Urinary bladder (tissue), 4 donors: ENCODE results near the gene C19orf12. TPM values are rescaled to one million over a fixed set of nuclear protein-coding genes. Genes with fewer than 3 reads are reported as not detected.
"Not testable (repeated sequence)": the region's sequence is repeated elsewhere in the genome, so short reads cannot be mapped to it uniquely, and the experiment has no call there.

ENCODE experiments used
- DNase-seq: peaks from one replicate; pipeline ENCODE4 v3.0.0-alpha.2; 2015; ENCODE audit errors: extremely low spot score
- H3K27ac ChIP-seq: one replicate; pipeline ENCODE4 v1.5.1; 2013; ENCODE audit warnings: low read depth, mild to moderate bottlenecking, moderate library complexity
- H3K36me3 ChIP-seq: one replicate; pipeline ENCODE4 v1.6.1; 2013; ENCODE audit warnings: mild to moderate bottlenecking, moderate library complexity; ENCODE audit not compliant: insufficient read depth
- H3K4me1 ChIP-seq: one replicate; pipeline ENCODE4 v1.6.1; 2013; ENCODE audit warnings: mild to moderate bottlenecking, moderate library complexity; ENCODE audit not compliant: insufficient read depth
- H3K4me3 ChIP-seq: one replicate; pipeline ENCODE4 v1.5.1; 2013; ENCODE audit warnings: low read depth, low read length
- WGBS: extraction: QIAGEN DNeasy Blood & Tissue Kit; methylation state at CpG from one replicate; pipeline ENCODE4 v1.1.7; 2013; 5-methylcytosine and 5-hydroxymethylcytosine counted together
- polyA plus RNA-seq: library from polyadenylated mRNA; stranded (reverse); fragments of 200-250 nt; gene quantifications from one replicate; pipeline ENCODE4 v1.2.3, GENCODE V29; 2013
- total RNA-seq: library from RNA; depleted of rRNA; stranded (reverse); fragments of >200 nt; gene quantifications from one replicate; pipeline ENCODE4 v1.2.3, GENCODE V29; 2014
- donor health status: healthy with polysubstance abuse.
- donor health status: healthy.

Gene C19orf12
- total and polyA plus RNA-seq, 2 donors, result 20.8 to 26.5 TPM

DNA sequence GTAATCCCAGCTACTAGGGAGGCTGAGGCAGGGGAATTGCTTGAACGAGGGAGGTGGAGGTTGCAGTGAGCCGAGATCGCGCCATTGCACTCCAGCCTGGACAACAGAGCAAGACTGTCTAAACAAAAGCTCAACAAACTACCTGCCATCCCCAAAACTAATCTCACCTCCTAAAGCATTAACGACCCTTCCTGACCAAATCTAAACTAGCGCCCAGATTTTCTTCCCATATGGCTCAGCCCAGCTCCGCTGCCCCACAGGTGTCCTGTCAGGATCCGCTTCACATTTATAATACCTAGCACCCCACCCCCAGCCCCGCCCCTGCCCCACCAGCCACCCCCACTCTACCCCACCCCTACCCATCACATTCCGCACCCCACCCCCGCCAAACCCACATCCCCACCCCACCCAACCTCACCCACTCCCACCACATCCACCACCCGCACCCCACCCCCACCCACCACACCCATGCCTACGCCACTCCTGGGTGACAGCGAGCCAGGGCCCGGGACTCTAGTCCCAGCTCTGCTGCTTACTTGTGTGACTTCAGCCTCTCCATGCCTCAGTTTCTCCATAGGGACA, 599 bp downstream of the C19orf12 start:
- no peaks in the 10 kb centered on the region for H3K4me1 ChIP-seq
- peak overlapping the region; percentile 86 for H3K27ac ChIP-seq
- no peaks in the 10 kb centered on the region for H3K36me3 ChIP-seq
- no peak for DNase-seq
- peak overlapping the region; percentile 87 for H3K4me3 ChIP-seq
- 28% methylated on average over 15 of the region's 15 CpGs for whole genome bisulfite sequencing

DNA sequence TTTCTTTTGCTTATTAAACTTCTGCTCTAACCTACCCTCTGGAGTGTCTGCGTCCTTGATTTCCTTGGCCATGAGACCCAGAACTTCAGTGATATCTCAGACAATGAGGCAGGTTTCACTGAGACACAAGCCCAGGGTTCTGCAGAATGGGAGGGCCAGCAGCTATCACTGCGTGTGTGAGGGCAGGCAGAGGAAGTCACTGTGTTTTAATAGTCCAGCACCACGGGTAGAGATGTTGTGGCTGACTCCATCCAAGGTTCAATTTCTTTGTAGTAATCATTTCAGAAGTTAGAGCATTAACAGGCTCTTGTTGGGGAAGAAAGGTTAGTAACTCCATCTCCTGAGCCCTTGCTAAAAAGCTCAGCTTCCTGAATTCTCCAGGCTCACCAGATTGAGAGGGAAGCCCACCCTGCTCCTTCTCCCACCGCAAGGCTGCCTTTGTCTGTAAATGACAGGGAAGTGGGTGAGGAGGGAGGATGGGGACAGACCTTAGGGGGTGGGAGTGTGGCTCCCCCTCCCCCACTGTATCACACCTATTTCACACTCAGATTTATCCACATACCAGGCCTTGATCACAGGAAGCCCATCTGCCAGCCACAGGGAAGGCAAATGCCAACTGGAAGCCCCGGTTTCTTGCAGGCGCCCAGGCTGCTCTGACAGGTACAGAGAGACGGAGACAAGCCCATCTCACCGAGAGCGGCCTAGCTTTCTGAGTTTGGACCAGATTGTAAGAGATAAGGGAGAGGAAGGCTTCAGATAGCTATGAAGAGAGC, 2.1 kb downstream of the C19orf12 start:
- H3K27ac ChIP-seq, result no peak overlapping the region
- H3K4me1 ChIP-seq, result no peaks in the 10 kb centered on the region
- WGBS, result 71% methylated on average over 9 of the region's 9 CpGs
- no peak for DNase-seq
- no peak overlapping the region for H3K4me3 ChIP-seq
- peaks cover 2% of the 10 kb centered on the region for H3K36me3 ChIP-seq

- Histone ChIP-seq H3K27ac (no peak overlapping the region), H3K4me3 (no peak overlapping the region), H3K4me1 (no peaks in the 10 kb centered on the region), H3K36me3 (peaks cover 2% of the 10 kb centered on the region)
- WGBS, result 78% methylated on average over 6 of the region's 6 CpGs
- no peak for DNase-seq
Measured at GRCh38 chr19:29711584-29712132, 3.4 kb downstream of the C19orf12 start.

- not testable (repeated sequence) for H3K4me3 ChIP-seq, H3K27ac ChIP-seq, H3K36me3 ChIP-seq, H3K4me1 ChIP-seq, DNase-seq
- 94% methylated on average over 2 of the region's 2 CpGs for WGBS
Measured at GRCh38 chr19:29709440-29709798, 5.6 kb downstream of the C19orf12 start.

DNA sequence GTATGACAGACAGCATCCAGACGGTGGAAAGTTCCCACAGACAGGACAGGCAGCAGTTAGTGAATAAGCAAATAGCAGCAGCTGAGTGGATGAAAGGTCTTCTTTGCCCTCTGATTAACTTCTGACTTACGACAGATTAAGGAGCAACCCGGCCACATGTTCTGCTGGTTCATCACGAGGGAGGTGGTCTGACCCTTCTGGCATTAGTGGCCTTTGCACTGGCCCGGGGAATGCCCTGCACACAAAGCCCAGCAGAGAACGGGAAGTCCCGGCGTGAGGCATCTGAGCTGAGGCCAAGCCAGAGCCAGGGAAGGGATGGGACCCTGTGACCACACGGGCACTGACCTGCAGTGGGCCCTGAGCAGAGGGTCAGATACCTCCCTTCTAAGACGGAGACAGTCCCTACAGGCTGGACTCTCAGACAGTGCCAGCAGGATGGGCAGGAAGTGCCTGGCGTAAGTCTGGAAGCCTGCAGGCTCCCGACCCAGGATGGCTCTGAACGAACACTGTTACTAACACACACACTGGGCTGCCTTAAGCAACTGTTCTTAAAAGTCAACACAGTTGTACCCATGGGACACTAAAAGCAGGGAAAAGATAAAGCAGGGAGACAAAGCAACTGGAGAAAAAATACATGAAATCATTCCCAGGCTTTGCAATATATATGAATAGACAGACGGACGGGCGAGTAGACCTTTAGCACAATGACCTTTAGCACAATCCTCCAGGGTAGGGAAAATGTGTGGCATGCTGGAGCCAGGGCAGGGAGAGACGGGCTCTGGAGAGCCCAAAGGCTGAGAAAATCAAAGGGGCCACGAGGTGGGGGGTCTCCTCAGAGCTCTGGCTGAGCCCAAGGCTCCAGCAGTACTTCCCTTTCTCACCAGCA, 6.3 kb downstream of the C19orf12 start:
- WGBS, result 78% methylated on average over 18 of the region's 18 CpGs
- Histone ChIP-seq H3K27ac (no peak overlapping the region), H3K36me3 (peaks cover 2% of the 10 kb centered on the region), H3K4me3 (no peak overlapping the region), H3K4me1 (no peaks in the 10 kb centered on the region)
- no peak for DNase-seq

- Histone ChIP-seq H3K4me1 (no peaks in the 10 kb centered on the region), H3K27ac (no peak overlapping the region), H3K36me3 (peaks cover 5% of the 10 kb centered on the region), H3K4me3 (no peak overlapping the region)
- DNase-seq, result no peak
- WGBS, result 90% methylated on average over 6 of the region's 6 CpGs
Measured at GRCh38 chr19:29706635-29707034, 8.4 kb downstream of the C19orf12 start.

- no peaks in the 10 kb centered on the region for H3K4me1 ChIP-seq
- peaks cover 5% of the 10 kb centered on the region for H3K36me3 ChIP-seq
- DNase-seq, result no peak
- H3K27ac ChIP-seq, result no peak overlapping the region
- no peak overlapping the region for H3K4me3 ChIP-seq
- 92% methylated on average over 9 of the region's 9 CpGs for WGBS
Measured at GRCh38 chr19:29705706-29706105, 9.4 kb downstream of the C19orf12 start.

- DNase-seq, result no peak
- no peaks in the 10 kb centered on the region for H3K4me1 ChIP-seq
- H3K4me3 ChIP-seq, result no peak overlapping the region
- no peak overlapping the region for H3K27ac ChIP-seq
- WGBS, result 89% methylated on average over 14 of the region's 14 CpGs
- peaks cover 5% of the 10 kb centered on the region for H3K36me3 ChIP-seq
Measured at GRCh38 chr19:29704562-29705558, 10.2 kb downstream of the C19orf12 start.

DNA sequence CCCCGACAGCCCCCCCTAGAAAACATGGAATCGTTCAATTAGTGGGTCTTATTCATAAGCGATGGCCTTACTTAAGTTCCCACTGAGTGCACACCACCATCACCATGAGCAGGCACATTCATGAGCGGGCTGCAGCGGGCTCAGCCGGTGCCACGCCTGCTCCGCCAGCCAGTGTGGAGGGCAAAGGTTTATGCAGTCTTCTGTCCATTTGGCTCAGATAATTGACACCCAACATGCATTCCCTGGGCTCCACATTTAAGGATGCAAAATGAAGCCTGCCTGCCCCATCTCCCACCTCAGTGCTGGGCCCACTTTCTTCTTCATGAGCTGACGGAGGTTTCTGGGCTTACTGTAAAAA, 12.1 kb downstream of the C19orf12 start:
- H3K36me3 ChIP-seq, result peaks cover 3% of the 10 kb centered on the region
- 94% methylated on average over 9 of the region's 9 CpGs for WGBS
- no peak overlapping the region for H3K27ac ChIP-seq
- H3K4me1 ChIP-seq, result no peaks in the 10 kb centered on the region
- no peak overlapping the region for H3K4me3 ChIP-seq
- no peak for DNase-seq

- peaks cover 3% of the 10 kb centered on the region for H3K36me3 ChIP-seq
- H3K27ac ChIP-seq, result no peak overlapping the region
- 87% methylated on average over 30 of the region's 30 CpGs for whole genome bisulfite sequencing
- no peak overlapping the region for H3K4me3 ChIP-seq
- DNase-seq, result no peak
- H3K4me1 ChIP-seq, result no peaks in the 10 kb centered on the region
Measured at GRCh38 chr19:29702161-29702962, 12.7 kb downstream of the C19orf12 start.

DNA sequence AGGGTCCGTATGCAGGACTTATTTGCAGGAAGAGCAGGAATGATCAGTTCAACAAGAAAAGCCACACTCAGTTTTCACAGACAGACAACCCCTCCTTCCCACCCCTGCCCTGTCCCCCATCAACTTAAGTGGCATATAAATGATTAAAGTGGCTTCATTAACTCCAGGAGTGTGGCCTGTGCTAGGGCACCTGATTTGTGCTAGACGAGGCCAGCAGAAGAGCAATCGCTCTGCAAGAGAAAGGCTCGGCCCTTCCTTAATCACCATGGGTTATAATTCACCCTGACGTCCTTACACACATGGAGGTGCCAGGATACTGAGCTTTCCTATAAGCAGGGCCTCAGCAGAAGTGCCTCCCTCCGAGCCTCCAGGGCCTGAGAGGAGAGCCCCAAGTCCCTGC, 14.6 kb downstream of the C19orf12 start:
- Histone ChIP-seq H3K4me3 (no peak overlapping the region), H3K36me3 (peaks cover 3% of the 10 kb centered on the region), H3K27ac (no peak overlapping the region), H3K4me1 (no peaks in the 10 kb centered on the region)
- 65% methylated on average over 6 of the region's 6 CpGs for WGBS
- DNase-seq, result no peak

- DNase-seq, result no peak
- Histone ChIP-seq H3K4me3 (no peak overlapping the region), H3K4me1 (no peaks in the 10 kb centered on the region), H3K27ac (no peak overlapping the region), H3K36me3 (peaks cover 3% of the 10 kb centered on the region)
- 71% methylated on average over 5 of the region's 5 CpGs for WGBS
Measured at GRCh38 chr19:29699861-29700260, 15.2 kb downstream of the C19orf12 start.
